ENCODE data around the gene JPT1.
"Not testable (repeated sequence)": the region's sequence is repeated elsewhere in the genome, so short reads cannot be mapped to it uniquely, and the experiment has no call there.

Gene JPT1

GRCh38 chr17:75129576-75129975 lies 24.7 kb downstream of the JPT1 start:
- no peak for DNase-seq (ENCODE audit: low spot score)

GRCh38 chr17:75128694-75129505 lies 25.4 kb downstream of the JPT1 start:
- DNase-seq (ENCODE audit: low spot score): no peak

DNA sequence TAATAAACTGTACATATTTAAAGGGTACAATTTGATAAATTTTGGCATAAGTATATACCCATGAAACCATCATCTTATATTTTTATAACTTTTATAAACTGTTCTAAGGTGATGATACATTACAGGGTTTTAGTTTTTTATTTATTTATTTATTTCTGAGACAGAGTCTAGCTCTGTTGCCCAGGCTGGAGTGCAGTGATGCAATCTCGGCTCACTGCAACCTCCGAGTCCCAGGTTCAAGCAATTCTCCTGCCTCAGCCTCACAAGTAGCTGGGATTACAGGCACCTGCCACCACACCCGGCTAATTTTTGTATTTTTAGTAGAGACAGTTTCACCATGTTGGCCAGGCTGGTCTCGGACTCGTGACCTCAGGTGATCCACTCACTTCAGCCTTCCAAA lies 26.4 kb downstream of the JPT1 start:
- DNase-seq (ENCODE audit: low spot score): not testable (repeated sequence)

GRCh38 chr17:75126954-75127353 lies 27.4 kb downstream of the JPT1 start:
- no peak for DNase-seq (ENCODE audit: low spot score)

DNA sequence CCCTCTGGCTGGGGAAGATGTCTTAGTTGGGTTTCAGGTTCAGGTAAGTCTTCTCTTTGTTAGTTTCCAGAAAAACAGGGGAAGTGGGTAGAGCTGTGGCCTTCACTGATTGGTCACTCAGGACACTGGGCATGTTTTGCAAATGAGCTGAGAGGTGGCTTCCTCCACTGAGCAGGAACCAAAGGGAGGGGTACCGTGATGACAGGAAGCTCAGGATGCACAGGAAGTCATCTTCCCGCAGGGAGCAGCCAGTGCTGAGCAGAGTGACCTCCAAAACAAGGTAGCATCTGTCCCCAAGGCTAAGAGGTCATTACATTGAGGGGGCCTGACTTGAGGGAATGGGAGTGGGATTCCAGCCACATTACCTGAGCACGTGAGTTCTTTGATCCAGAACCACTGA lies 28.3 kb downstream of the JPT1 start:
- no peak for DNase-seq (ENCODE audit: low spot score)

GRCh38 chr17:75124819-75125162 lies 29.5 kb downstream of the JPT1 start:
- DNase-seq (ENCODE audit: low spot score): no peak

GRCh38 chr17:75124041-75124818 lies 30.1 kb downstream of the JPT1 start:
- peak; percentile 9 for DNase-seq (ENCODE audit: low spot score)

GRCh38 chr17:75118307-75118706 lies 36.0 kb downstream of the JPT1 start:
- no peak for DNase-seq (ENCODE audit: low spot score)

GRCh38 chr17:75116737-75117136 lies 37.6 kb downstream of the JPT1 start:
- DNase-seq (ENCODE audit: low spot score): no peak

DNA sequence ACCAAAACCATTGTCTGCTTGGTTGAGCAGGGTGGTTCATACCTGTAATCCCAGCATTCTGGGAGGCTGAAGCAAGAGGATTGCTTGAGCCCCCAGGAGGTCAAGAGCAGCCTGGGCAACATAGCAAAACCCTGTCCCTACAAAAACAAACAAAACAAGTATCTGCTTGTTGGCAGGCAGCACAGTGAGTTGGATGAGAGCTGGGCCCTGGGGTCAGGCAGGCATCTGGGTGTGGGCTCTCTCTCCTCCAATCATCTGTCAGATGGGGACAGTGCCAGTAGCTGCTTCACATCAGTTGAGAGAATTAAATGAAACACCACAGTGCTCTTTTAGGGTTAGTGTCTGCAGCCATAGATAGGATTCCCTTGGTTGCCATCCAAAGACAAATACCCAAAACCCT lies 38.8 kb downstream of the JPT1 start:
- no peak for DNase-seq (ENCODE audit: low spot score)

- DNase-seq (ENCODE audit: low spot score): no peak
These were observed 39.6 kb downstream of the JPT1 start for GRCh38 chr17:75114552-75115314.

GRCh38 chr17:75113798-75114551 lies 40.3 kb downstream of the JPT1 start:
- peak; percentile 91 for DNase-seq (ENCODE audit: low spot score)

DNA sequence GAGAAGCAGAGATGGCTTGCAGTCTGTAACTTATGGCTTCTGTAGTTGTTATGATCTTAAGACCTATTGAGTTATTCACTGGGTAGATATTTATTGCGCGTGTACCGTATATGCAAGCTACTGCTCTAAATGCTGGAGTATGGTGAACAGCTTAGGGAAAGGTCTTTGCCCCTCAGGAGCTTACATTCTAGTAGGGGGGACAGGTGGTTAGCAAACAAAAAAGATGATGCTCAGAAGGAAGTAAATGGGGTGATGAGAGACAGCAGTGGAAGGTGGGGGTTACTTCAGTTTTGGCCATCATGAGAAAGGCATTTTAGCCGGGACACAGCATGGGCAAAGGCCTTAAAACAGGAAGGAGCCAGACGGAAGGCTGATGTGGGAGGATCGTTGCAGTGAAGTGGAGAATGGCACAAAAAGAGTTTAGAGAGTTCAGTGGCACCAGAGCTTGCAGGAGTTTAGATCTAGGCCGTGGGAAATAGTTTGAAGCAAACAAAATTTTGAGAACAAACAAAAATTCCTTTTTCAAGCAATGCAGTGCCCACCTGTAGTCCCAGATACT lies 42.5 kb downstream of the JPT1 start:
- no peak for DNase-seq (ENCODE audit: low spot score)

- no peak for DNase-seq (ENCODE audit: low spot score)
These were observed 43.9 kb downstream of the JPT1 start for GRCh38 chr17:75110234-75110937.

GRCh38 chr17:75109407-75110233 lies 44.7 kb downstream of the JPT1 start, which contains the start of gene ARMC7:
ARMC7 (plus strand) TSS chr17:75109969; CDS start chr17:75110289, 320 bp downstream.
- peak; percentile 98 for DNase-seq (ENCODE audit: low spot score)

DNA sequence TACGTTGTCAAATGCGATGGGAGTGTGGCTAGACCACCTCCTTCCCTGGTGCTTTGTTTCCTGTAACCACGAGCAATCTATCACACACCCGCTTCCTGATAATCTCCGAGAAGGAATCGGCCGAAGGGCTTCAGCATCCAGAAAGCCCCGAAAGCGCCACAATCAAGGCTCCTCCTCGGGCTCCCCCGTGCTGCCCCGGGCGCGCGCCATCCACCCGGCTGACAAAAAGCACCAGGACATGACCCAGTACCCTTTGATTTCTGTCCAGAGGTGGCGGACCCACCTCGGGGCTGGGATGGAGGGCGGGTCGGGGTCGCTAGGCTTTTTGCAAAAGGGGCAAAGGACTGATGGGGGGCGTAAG lies 45.3 kb downstream of the JPT1 start:
- no peak for DNase-seq (ENCODE audit: low spot score)

GRCh38 chr17:75108193-75108592 lies 46.1 kb downstream of the JPT1 start:
- DNase-seq (ENCODE audit: low spot score): no peak

GRCh38 chr17:75105126-75106080 lies 48.9 kb downstream of the JPT1 start:
- DNase-seq (ENCODE audit: low spot score): peak; percentile 73
